Epithelial cell of proximal tubule (primary cell): ENCODE data around the gene LGR6. TPM values are rescaled to one million over a fixed set of nuclear protein-coding genes. Genes with fewer than 3 reads are reported as not detected.

Experiments used
- DNase-seq: peaks from one replicate; pipeline ENCODE4 v3.0.0-alpha.2; 2011; ENCODE audit warnings: low read depth
- H3K4me3 ChIP-seq: 2 replicates; pipeline ENCODE4 v1.5.1; 2011; ENCODE audit warnings: low read depth, mild to moderate bottlenecking, low read length
- total RNA-seq: library from RNA; depleted of rRNA; stranded (reverse); fragments of >200 nt; gene quantifications from 2 replicates; pipeline ENCODE4 v1.2.3, GENCODE V29; 2015
- TF ChIP-seq, protein P1 (sequence below): conservative IDR thresholded peaks from 2 replicates; pipeline ENCODE4 v1.5.1; 2012; ENCODE audit warnings: low read depth, mild to moderate bottlenecking, low read length

LGR6 gene
- total RNA-seq, 1 donor from 2014 or later, result not detected

DNA sequence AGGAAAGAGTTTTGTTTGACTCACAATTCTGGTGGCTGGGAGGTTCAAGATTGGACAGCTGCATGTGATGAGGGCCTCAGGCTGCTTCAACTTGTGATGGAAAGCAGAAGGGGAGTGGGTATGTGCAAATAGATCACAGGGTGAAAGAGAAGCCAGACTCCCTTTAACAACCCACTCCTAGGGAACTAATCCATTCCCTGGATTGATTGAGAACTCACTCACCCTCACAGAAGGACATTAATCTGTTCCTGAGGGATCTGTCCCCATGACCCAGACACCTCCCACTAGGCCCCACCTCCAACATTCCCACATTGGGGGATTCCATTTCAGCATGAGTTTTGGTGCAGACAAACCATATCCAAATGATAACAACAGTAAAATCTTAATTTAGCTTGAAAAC, 122.6 kb downstream of the LGR6 start:
- DNase-seq, result no peak
- TF ChIP-seq, protein P1, sequence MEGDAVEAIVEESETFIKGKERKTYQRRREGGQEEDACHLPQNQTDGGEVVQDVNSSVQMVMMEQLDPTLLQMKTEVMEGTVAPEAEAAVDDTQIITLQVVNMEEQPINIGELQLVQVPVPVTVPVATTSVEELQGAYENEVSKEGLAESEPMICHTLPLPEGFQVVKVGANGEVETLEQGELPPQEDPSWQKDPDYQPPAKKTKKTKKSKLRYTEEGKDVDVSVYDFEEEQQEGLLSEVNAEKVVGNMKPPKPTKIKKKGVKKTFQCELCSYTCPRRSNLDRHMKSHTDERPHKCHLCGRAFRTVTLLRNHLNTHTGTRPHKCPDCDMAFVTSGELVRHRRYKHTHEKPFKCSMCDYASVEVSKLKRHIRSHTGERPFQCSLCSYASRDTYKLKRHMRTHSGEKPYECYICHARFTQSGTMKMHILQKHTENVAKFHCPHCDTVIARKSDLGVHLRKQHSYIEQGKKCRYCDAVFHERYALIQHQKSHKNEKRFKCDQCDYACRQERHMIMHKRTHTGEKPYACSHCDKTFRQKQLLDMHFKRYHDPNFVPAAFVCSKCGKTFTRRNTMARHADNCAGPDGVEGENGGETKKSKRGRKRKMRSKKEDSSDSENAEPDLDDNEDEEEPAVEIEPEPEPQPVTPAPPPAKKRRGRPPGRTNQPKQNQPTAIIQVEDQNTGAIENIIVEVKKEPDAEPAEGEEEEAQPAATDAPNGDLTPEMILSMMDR, result no peak
- H3K4me3 ChIP-seq, result no peak overlapping the region

DNA sequence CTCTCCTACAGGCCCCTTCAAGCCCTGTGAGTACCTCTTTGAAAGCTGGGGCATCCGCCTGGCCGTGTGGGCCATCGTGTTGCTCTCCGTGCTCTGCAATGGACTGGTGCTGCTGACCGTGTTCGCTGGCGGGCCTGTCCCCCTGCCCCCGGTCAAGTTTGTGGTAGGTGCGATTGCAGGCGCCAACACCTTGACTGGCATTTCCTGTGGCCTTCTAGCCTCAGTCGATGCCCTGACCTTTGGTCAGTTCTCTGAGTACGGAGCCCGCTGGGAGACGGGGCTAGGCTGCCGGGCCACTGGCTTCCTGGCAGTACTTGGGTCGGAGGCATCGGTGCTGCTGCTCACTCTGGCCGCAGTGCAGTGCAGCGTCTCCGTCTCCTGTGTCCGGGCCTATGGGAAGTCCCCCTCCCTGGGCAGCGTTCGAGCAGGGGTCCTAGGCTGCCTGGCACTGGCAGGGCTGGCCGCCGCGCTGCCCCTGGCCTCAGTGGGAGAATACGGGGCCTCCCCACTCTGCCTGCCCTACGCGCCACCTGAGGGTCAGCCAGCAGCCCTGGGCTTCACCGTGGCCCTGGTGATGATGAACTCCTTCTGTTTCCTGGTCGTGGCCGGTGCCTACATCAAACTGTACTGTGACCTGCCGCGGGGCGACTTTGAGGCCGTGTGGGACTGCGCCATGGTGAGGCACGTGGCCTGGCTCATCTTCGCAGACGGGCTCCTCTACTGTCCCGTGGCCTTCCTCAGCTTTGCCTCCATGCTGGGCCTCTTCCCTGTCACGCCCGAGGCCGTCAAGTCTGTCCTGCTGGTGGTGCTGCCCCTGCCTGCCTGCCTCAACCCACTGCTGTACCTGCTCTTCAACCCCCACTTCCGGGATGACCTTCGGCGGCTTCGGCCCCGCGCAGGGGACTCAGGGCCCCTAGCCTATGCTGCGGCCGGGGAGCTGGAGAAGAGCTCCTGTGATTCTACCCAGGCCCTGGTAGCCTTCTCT, 124.6 kb downstream of the LGR6 start:
- TF ChIP-seq, protein P1, result no peak
- DNase-seq, result no peak
- no peak overlapping the region for H3K4me3 ChIP-seq

DNA sequence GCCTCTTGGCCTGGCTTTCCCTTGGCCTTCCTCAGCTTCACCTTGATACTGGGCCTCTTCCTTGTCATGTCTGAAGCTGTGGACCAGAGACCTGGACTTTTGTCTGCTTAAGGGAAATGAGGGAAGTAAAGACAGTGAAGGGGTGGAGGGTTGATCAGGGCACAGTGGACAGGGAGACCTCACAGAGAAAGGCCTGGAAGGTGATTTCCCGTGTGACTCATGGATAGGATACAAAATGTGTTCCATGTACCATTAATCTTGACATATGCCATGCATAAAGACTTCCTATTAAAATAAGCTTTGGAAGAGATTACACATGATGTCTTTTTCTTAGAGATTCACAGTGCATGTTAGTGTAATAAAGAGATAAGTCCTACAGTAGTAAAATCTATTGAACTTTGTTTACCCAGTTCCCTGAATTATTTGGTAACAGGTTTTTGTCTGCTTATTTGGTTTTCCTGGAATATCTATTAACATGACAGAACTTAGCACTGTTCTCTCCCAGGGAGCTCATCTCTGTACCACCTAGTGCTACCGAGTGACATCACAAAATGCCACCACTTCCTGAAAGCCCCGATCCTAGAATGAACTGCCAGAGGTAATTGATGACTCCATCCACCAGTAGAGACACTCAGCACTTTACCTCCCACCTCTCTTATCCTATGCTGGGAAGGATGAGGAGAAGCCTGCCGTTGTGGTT, 125.9 kb downstream of the LGR6 start:
- TF ChIP-seq, protein P1, result no peak
- H3K4me3 ChIP-seq, result no peak overlapping the region
- no peak for DNase-seq

DNA sequence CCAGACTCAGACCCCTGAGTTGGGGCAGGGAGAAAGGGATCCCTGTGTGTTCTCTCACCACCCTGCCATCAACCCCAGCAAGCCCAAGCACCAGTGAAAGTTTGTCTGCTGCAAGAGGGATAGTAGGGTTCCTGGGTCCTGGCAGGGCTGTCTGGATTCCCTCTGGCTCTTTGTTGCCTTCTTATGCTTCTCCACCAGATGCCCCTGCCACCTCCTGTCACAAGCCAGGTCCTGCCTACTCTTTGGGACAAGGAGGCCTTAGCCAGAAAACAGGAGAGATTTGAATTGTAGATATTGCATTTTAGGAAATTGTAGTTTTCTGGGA, 126.4 kb downstream of the LGR6 start:
- no peak for DNase-seq
- TF ChIP-seq, protein P1, result no peak
- H3K4me3 ChIP-seq, result no peak overlapping the region

DNA sequence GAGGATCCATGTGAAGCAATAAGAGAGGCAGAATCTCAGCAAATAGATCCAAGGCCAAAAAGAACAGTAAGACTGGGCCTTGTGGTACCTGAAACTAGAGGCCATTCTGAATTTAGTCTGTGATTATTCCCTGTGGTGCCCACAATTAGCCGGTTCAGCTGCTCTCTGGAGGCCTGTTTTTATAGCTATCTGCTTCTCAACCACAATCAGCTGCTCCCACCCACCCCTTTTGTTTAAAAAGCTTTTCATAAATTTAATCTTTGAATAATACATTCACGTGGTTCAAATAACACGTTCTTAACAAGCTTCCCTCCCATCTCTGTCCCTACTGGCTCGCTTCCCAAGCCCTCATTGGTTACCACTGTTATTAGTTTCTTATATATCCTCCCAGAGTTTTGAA, 130.1 kb downstream of the LGR6 start:
- TF ChIP-seq, protein P1, result no peak
- no peak overlapping the region for H3K4me3 ChIP-seq
- DNase-seq, result no peak

GRCh38 chr1:202324646-202325045, 131.0 kb downstream of the LGR6 start:
- no peak overlapping the region for H3K4me3 ChIP-seq
- no peak for DNase-seq
- TF ChIP-seq, protein P1, result no peak

- DNase-seq, result no peak
- H3K4me3 ChIP-seq, result no peak overlapping the region
These were observed 136.3 kb downstream of the LGR6 start for GRCh38 chr1:202329891-202330290.

More at GRCh38 chr1:202329891-202330290, 136.3 kb downstream of the LGR6 start:
- TF ChIP-seq, protein P1, result no peak
